Panc1 (cell line): ENCODE data around the gene NFKB2.

Experiments
- CTCF ChIP-seq: fragments of 450-650 bp; IDR thresholded peaks from 2 replicates; pipeline ENCODE4 v1.5.1; 2017; ENCODE audit warnings: mild to moderate bottlenecking
- POLR2AphosphoS5 ChIP-seq: IDR thresholded peaks from 2 replicates; pipeline ENCODE4 v1.6.1; 2012; ENCODE audit warnings: mild to moderate bottlenecking, low read depth, low read length, moderate library complexity
- REST ChIP-seq, 2 experiments: IDR thresholded peaks; 2 replicates each; pipeline ENCODE4 v1.6.1; 2011 to 2012; ENCODE audit warnings: low read depth in 2 of 2, control low read depth in 1 of 2, low read length in 1 of 2, mild to moderate bottlenecking in 1 of 2, moderate library complexity in 1 of 2; ENCODE audit not compliant: insufficient read depth in 1 of 2
- SIN3A ChIP-seq: IDR thresholded peaks from 2 replicates; pipeline ENCODE4 v1.6.1; 2012; ENCODE audit warnings: low read depth, mild to moderate bottlenecking, low read length, moderate library complexity, borderline replicate concordance; ENCODE audit not compliant: insufficient read depth

- TF ChIP-seq CTCF (no peak), SIN3A (no peak), POLR2AphosphoS5 (no peak), REST (IDR thresholded peaks at IDR 0.05; ENCODE audit: insufficient read depth in 1 of 2, low read depth in 2 of 2, low read length in 1 of 2) (no peak)
Observed at GRCh38 chr10:102368077-102368476, 27.4 kb upstream of the NFKB2 start.
